Measurements from ENCODE around the gene SELPLG.
"Not testable (repeated sequence)": the region's sequence is repeated elsewhere in the genome, so short reads cannot be mapped to it uniquely, and the experiment has no call there.

The SELPLG gene

DNA sequence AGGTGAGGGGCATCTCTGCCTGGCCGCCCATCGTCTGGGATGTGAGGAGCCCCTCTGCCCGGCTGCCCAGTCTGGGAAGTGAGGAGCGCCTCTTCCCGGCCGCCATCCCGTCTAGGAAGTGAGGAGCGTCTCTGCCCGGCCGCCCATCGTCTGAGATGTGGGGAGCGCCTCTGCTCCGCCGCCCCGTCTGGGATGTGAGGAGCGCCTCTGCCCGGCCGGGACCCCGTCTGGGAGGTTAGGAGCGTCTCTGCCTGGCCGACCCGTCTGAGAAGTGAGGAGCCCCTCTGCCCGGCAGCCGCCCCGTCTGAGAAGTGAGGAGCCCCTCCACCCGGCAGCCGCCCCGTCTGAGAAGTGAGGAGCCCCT lies 22.1 kb upstream of the SELPLG start:
- DNase-seq (ENCODE audit: low read depth), result not testable (repeated sequence)

DNA sequence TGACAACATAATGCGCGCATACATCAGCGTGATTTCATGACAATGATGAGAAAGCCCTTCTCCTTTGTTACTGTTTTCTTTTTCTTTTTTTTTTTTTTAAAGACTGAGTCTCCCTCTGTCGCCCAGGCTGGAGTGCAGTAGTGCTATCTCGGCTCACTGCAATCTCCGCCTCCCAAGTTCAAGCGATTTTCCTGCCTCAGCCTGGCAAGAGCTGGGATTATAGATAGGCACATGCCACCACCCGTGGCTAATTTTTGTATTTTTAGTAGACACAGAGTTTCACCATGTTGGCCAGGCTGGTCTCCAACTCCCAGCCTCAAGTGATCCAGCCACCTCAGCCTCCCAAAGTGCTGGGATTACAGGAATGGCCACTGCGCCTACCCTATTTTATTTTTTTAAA lies 20.9 kb upstream of the SELPLG start:
- not testable (repeated sequence) for DNase-seq (ENCODE audit: low read depth)

DNA sequence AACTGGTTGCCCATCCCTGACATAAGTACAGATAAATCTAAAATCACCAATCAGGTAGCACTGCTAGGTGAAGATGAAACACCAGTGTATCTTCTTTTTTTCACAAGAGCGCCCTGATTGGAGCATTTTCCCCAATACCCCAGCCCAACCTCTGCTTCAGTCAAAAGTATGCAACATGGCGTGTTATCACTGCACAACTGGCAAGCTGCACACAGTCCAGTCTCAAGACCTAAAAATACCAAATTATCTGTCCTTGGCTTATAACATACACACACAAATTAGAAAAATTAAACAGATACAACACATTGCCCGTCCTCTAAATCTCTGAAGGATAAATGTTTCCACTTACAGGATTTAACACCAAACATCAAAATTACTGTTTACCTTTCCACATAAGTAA lies 20.2 kb upstream of the SELPLG start:
- DNase-seq (ENCODE audit: low read depth), result no peak

DNA sequence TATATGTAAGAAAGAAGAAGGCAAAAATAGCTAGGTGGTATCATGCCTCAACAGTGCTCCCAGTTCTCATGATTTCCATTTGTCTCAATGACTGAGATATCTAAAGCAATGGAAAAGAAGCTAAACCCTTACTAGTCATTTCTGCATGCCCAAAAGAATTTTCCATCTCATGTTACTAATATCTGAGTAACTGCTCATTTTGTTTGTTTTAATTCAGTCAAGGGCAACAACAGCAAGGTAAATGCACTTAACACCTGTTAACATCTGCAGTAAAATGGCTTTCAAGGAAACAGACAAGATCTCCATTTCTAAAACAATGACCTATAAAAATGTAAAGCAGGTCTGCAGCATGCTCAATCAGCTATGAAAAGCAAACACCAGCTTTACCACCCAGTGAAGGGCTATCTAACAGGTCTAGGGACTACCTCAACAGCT lies 19.4 kb upstream of the SELPLG start:
- no peak for DNase-seq (ENCODE audit: low read depth)

DNA sequence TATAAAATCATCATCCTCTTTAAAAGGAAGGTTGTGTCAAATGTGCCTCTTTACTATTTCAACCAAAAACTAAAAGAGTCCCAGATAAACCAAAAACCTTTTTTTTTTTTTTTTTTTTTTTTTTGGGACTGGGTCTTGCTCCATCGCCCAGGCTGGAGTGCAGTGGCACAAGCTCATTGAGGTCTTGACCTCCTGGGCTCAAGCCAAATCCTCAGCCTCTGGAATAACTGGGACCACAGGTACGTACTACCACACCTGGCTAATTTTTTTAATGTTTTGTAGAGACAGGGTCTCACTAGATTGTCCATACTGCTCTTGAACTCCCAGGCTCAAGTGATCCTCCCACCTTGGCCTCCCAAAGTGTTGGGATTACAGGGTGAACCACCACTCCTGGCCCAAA lies 16.4 kb upstream of the SELPLG start:
- DNase-seq (ENCODE audit: low read depth), result no peak

DNA sequence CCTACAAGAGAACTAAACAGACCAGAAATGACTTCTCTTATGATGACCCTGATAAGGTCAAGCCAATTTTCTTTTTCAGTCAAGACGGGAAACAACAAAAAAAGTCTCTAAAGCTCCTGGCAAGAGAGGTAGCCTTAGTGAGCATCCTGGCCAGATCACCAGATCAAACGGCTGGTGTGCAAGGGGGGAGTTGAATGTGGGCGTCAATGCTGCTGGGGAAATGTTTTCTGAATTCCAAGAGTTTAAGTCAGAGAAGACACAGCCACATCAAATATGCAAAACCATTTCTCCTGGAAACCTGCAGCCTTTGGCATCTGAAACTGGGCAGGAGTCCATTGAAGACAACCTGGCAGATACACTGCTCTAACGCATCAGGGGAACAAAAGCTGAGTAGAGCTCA lies 16.0 kb upstream of the SELPLG start:
- peak; percentile 92 for DNase-seq (ENCODE audit: low read depth)

DNA sequence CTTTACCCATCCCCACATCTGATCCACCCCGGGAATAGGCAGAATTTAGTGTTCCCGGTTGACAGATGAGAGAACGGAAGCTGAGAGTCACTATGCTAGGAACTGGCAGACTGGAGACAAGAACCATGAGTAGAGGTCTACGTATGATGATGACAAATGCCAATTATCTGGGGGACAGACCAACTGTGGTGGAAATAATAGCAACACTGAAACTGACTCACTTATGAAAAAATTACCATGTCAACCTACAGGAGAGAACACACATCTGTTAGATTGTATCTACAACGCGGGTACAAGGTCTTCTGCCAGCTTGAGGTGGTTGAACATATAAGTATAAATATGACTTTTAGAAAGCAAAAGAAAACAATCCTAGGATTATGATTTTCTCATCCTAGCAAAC lies 15.4 kb upstream of the SELPLG start:
- DNase-seq (ENCODE audit: low read depth), result peak; percentile 58

DNA sequence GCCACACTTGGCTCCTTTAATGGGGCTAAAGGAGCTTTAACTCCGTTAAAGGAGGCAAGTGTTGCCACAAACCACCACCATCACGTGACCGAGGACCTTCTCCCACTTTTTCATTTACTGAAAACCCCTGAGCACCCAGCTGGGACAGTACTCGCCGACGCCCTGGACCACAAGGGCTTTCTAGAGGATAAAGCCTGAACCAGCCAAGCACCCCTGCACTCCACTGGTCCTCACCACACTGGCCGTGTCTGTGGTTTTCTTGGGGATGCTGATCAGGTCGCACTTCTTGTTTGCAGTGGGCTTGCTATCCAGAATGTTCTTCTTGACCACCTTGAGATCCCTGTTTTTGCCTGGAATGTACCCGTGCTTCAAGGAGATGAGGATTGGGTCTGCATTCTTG lies 14.7 kb upstream of the SELPLG start:
- no peak for DNase-seq (ENCODE audit: low read depth)

DNA sequence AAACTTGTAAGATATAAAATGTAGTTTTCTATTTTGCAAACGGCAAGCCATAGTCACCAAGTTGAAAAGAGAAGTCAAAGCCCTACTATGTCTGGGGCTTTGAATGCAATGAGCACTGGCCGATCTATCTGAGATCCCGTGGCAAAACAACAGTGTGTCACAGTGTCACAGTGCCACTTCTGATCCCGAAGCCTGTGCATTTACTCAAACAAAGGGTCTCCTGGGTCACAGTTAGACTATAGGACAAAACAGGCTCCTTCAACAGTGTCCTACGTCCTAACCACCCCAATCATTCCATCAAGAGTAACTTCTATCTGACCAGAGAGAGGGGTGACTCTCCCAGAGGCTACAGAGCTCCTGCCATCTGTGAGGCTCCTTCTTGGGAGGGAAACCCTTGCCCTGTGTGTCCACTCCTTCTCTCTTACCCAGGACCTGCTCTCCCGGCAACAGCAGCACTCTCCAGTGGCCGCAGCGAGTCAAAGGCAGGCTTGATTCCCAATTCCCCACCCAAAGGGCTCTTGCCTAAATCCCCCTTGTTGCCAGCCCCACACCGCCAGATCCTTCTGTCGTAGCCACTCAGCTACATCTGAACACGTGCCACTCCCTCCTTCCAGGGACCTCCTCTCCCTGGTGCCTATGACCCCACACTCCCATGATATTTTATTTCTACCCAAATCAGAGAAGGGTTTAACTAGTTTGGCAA lies 14.0 kb upstream of the SELPLG start:
- no peak for DNase-seq (ENCODE audit: low read depth)

DNA sequence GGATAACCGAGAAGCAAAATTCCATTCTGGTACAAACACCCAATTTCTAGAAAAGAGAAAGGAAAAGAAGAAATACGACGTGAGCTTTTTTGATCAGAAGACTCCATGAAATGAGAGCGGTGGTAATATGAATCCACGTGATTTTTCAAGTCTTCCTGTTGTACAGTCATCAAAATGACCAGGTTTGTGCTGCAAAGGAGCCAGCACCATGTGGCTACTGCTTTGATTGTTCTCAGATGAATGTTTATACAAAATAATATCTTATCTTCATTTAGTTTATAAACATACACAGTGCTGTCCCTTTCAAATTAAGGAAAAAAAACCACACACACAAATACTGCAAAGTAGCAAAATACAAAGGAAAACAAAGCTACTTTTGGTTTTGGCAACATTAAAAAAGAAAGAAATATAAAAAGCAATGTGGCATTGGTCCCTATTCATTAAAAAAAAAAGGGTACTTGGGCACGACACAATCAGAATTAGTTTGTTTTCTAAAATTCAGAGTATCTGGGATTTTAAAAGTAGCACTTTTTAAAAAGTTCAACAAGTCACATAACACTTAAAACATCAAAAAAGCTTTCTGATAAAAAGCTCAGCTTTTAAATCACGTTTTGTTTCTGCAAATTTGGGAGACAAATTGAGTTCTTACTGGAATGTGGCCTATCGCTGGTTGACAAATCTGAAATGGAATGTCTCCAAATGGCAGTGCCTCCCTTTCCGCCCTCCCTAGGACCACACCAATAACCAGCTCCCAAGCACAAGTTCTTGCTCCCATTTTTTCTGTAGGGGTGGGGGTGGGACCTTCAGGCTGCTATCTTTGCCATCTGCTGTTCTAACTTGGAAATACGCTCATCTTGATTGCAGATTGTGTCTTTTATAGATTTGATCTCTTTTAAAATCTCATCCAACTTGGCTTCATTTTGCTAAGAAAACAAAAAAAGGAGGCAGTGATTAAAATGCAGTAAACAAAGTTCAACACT lies 13.2 kb upstream of the SELPLG start:
- DNase-seq (ENCODE audit: low read depth), result no peak

DNA sequence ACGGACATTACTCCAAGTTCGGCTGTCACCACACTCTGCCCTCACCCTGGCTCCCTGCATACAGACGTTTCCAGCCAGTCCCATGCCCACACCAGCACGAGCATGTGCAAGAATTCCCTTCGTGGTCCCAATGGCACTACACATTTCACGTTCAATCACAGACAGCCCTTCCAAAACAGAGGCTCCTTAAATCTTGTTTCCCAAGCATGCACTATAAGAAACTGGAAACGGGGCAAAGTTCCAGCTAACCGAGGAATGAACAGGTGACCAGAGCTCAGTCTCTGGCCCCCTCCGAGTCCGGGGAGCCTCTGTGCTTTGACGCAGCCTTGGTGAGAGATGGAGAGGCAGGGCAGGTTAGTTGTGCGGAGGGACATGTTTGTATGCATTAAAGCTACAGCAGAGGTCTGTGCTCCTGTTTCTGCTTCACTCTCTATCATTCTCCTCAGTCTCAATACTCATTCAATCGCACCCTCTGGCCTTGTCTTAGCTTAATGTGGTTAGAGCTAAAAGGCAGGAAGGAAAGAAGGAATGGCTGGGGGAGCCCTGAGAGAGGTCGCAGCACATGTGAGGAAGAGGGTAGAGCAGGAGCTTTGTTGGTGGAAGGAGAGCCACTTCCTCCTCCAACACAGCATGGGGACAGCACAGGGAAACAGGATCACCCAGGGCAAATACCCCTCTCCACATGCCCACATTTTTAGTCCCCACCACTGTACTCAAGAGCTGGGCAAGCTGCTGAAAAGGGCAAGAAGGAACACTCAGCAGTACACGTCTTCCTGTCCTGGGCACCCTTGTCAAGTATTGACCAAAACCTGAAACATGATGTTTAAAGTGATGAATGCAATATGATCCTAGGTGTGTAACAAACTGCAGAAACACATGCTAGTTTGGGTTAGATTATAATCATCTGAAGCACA lies 12.2 kb upstream of the SELPLG start:
- DNase-seq (ENCODE audit: low read depth), result no peak

DNA sequence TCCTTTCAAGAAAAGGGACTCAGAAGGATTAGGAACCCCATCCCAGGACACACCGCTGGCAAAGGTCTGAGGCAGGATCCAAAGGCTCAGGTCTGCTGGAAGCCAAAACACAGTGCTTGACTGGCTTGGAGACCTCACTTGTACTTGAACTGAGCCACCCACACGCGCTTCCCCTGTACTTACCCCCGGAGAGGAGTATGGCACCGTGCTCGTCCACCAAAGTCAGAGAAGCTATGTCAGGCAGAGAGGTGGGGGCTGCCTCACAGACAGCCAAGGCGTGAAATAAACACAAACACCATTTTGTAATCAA lies 11.1 kb upstream of the SELPLG start:
- DNase-seq (ENCODE audit: low read depth), result no peak

DNA sequence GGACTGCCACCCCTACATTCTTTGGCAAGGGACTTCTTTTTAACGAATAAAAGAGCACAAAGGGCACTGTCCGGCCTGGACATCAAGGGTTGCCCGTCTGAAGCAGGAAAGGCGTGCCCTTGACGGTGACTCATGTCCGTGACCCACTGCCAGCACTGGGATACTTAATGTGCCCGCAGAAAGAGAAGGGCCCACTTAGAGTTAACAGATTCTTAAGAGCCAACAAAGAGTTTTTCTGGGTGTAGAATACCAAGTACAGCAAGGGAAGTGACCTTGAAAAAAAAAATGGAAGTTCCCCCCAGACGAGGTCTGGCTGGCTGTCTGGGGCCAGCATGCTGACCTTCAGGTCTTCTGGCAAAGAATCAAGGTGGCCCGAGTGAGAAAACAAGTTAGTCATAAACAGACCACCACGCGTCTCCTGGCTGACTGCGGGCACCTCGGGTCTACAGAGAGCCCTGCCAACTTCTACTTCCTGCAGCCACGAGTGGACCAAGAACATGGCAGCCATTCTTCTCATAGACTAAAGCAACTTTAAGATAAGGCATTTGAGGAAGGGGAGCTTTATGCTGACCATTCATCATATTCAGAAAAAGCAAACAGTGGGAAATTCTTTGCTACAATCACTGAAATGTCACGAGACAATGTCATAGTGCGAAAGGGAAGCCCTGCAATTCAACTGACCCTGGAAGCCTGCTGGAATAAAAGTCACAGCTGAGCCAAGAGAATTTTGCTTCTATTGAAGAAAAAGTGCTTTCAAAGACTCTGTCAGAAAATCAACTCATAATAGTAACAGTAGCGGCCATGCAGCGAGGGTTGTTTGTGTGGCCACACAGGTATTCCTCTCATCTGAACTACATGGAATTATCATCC lies 10.5 kb upstream of the SELPLG start:
- DNase-seq (ENCODE audit: low read depth), result no peak

DNA sequence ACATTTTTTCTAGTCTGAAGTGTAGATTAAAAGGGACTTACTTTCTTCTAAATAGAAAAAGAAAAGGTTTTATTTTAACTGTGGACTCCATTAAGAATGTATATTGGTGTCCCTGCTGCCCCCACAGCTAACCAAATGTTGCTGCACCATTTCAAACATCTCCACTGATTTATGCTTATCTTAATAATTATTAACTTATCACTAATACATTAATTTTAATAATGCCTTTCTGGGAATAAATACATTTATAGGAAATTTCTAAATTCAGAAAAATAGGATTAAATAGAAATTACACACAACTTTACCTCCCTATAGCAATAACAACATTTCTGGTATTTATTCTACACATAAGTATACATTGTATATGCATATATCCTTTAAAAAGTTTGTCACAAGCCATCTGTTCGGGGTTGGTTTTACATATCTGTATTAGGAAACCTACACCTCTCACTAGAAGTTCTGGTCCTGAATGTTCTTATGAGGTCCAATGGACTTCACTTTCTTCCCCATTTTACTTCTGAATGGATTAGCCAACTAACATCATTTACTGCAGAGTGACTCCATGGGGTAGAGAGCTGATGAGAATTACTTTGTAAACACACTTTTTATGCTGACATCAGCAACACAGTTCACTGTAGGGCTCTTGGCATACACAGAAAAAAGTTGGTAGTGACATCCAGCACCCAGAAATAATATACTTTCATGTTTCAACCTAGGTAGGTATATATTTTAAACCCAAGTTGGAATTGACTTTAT lies 9.4 kb upstream of the SELPLG start:
- no peak for DNase-seq (ENCODE audit: low read depth)

DNA sequence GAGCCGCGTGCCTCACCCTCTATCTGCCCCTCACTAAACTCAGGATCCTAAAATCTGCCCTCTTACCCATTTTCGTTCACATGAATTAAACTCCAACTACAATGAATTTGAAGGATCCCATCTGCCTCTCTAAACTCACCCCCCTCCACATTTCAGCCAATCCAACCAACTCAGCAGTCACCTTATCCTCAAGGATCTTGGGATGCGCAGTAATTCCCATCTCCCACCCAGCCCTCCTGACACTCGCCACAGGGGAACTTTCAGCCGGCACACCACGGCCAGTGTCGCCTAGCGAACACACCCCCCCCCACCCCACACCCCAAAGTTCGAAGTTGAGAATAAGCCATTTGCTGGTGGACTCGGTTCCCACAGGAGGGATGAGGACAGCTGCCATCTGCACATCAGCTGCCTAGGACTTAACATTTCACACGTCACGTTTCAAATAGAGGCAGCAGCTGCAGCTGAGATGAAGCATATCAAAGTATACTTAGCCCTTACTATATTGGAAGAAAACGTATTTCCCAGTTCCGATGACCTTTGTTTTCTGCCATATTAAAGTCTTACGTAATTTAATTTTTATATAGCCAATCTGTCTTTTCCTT lies 8.7 kb upstream of the SELPLG start:
- no peak for DNase-seq (ENCODE audit: low read depth)

DNA sequence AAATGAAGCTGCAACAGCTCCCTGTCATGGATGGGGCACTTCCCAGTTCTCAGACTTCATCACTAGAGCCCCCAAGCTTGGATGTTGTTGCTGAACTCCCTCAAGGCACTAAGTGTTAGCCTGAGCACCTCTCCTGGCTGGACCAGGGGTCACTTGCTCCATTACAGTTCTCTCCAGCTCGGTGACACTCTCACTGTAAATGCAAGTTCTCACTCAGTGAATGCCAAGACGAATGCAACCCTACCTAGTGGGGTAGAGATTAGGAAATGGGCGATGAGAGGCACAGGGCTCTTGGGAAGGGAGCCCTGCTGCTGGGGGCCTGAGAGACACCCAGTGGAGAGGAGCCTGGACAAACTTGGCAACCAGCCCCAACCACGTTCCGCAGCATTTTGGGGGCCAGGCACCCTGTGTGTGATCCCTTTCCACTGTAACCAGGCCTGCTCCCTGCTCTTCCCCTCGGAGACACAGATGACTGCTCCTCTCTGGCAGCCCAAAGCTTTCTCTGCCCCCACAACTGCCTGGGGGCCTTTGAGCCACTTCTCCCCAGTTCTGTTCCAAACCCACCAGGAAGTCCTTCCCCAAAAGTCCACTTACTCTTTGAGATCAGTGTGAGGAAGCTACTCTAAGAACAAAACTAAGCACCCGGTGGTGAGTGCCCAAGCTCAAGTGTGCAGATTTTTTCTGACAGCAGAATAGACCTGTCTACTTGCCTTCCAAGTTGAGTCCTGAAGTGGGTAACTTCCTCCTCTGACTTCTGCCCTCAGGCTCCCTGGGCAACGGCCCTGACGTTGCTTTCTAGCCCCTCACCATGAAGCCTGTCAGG lies 8.0 kb upstream of the SELPLG start:
- no peak for DNase-seq (ENCODE audit: low read depth)

DNA sequence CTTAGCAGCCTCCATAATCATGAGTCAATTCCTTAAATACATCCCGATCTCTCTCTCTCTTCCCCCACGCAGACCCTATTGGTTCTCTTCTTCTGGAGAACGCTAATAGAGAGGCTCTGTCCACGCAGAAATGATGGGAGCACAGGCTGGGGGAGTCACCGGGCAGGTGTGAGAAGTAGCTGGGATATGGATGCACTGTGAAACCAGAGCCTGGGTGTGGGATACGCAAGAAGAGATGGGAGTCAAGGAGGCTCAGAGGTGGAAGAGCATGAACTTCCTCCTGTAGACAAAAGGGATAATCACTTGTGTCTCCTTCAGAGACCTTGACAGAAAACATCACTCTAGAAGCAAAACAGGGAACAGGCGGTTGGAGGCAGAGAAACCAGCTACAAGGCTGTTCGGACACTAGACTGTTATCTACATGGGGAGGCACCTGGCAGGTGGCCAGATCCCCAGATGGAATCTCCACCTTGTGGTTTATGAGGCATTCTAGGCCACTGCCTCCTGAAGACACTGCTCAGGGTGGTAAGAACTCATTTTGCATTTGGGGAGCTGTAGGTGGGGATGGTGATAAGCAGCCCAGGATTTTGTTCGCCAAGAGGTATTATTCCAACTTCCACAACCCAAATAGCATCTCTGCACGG lies 7.2 kb upstream of the SELPLG start:
- DNase-seq (ENCODE audit: low read depth), result peak; percentile 82

DNA sequence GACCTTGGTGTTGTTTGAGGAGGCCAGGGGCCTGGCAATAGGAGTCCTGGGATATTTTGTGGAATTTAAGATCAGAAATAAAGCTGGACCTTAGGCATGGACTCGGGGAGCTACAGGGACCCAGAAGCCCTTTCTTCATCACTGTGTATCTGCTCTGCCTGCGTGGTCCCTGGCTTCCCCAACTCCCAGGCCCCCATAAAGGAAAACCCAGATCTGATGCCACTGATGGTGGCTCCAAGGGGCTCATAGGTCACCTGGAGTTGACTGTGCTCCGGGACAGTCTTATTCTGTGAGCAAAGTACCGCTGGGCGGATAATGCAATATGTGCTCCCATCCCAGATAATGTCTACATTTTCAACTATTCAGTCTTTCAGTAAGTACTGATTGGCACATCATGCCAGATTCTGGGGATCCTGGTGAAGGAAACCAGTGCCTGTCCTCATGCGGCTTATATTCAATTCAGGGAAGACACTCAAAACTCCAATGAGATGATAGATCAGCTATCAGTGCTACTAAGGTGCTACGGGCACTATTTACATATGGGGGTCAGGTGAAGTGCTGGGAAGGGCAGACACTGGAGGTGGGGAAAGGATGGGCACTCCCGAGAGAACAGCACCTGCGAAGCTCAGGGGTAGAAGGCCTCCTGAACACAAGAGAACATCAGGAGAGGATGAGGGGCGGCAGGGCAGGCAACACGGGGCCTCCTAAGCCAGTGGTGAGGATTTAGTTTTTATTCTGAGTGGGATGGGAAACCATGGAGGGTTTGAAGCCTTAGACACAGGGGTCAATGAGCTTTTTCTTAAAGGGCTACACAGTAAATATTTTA lies 5.5 kb upstream of the SELPLG start:
- no peak for DNase-seq (ENCODE audit: low read depth)

All from amniotic epithelial cell (primary cell).